Suprapubic skin (tissue), 4 donors: Measurements from ENCODE around the gene LARP1B. TPM values are rescaled to one million over a fixed set of nuclear protein-coding genes. Genes with fewer than 3 reads are reported as not detected.
"Not testable (repeated sequence)": the region's sequence is repeated elsewhere in the genome, so short reads cannot be mapped to it uniquely, and the experiment has no call there.

Source experiments
- DNase-seq, 2 donors: peaks; one replicate each; pipeline ENCODE4 v3.0.0-alpha.2; 2019; ENCODE audit warnings: low spot score in 2 of 2
- H3K27ac ChIP-seq: fragments of 200-600 bp; sonication (generic); one replicate; pipeline ENCODE4 v1.5.1; 2019
- H3K27me3 ChIP-seq: fragments of 200-600 bp; sonication (generic); one replicate; pipeline ENCODE4 v1.5.1; 2019
- H3K36me3 ChIP-seq: fragments of 200-600 bp; sonication (generic); one replicate; pipeline ENCODE4 v1.5.1; 2019
- H3K4me1 ChIP-seq: fragments of 200-600 bp; sonication (generic); one replicate; pipeline ENCODE4 v1.5.1; 2019
- H3K4me3 ChIP-seq: fragments of 200-600 bp; sonication (generic); one replicate; pipeline ENCODE4 v1.5.1; 2019; ENCODE audit warnings: mild to moderate bottlenecking
- H3K9me3 ChIP-seq: fragments of 200-600 bp; sonication (generic); one replicate; pipeline ENCODE4 v1.5.1; 2019
- CTCF ChIP-seq, 2 donors: fragments of 200-600 bp in 1 of 2; fragments of 450-650 bp in 1 of 2; sonication (generic) in 1 of 2; IDR thresholded peaks; one replicate each; pipeline ENCODE4 v1.5.1; 2016 to 2019; ENCODE audit warnings: antibody characterized with exemption in 2 of 2, mild to moderate bottlenecking in 1 of 2, moderate library complexity in 1 of 2
- EP300 ChIP-seq: sonication (generic); formaldehyde crosslinking; IDR thresholded peaks from one replicate; pipeline ENCODE4 v1.6.1; 2017; ENCODE audit warnings: antibody characterized with exemption
- POLR2A ChIP-seq, 2 donors: fragments of 450-650 bp; IDR thresholded peaks; one replicate each; pipeline ENCODE4 v1.6.1; 2017; ENCODE audit warnings: antibody characterized with exemption in 2 of 2, mild to moderate bottlenecking in 2 of 2, moderate library complexity in 2 of 2
- POLR2AphosphoS5 ChIP-seq, 3 donors: sonication (generic); formaldehyde crosslinking; IDR thresholded peaks; one replicate each; pipeline ENCODE4 v1.6.1; 2017; ENCODE audit warnings: antibody characterized with exemption in 3 of 3
- WGBS: methylation state at CpG from one replicate; pipeline ENCODE4 v1.1.5; 2018; 5-methylcytosine and 5-hydroxymethylcytosine counted together
- total RNA-seq, 4 donors: library from RNA; depleted of rRNA; stranded (reverse); fragments of >200 nt; gene quantifications; one replicate each; pipeline ENCODE4 v1.1.0, GENCODE V29; 2016

LARP1B gene
- total RNA-seq, 4 donors from 2014 or later = 16.8 to 22.0 (median 20.3) TPM

GRCh38 chr4:128055441-128056206, 5.5 kb upstream of the LARP1B start:
- not testable (repeated sequence) for H3K27me3 ChIP-seq, H3K4me3 ChIP-seq, H3K9me3 ChIP-seq, DNase-seq, H3K27ac ChIP-seq, H3K36me3 ChIP-seq, H3K4me1 ChIP-seq
- WGBS = 96% methylated on average over 10 of the region's 10 CpGs

- Histone ChIP-seq H3K36me3 (no peaks in the 10 kb centered on the region), H3K9me3 (no peaks in the 10 kb centered on the region), H3K4me3 (no peak overlapping the region), H3K27me3 (no peaks in the 10 kb centered on the region), H3K27ac (no peak overlapping the region), H3K4me1 (peaks cover 7% of the 10 kb centered on the region)
- no peak for DNase-seq
- TF ChIP-seq EP300 = no peak
- TF ChIP-seq POLR2AphosphoS5 (IDR thresholded peaks at IDR 0.05) = no peak
- TF ChIP-seq CTCF (IDR thresholded peaks at IDR 0.05) = no peak
- no peak for TF ChIP-seq POLR2A (IDR thresholded peaks at IDR 0.05)
These were observed 4.7 kb upstream of the LARP1B start for GRCh38 chr4:128056396-128056795.

- Histone ChIP-seq H3K36me3 (no peaks in the 10 kb centered on the region), H3K27me3 (no peaks in the 10 kb centered on the region), H3K27ac (peak overlapping the region; percentile 97), H3K9me3 (no peaks in the 10 kb centered on the region), H3K4me1 (peaks cover 13% of the 10 kb centered on the region), H3K4me3 (peak overlapping the region; percentile 87)
- no peak for DNase-seq
- WGBS = 13% methylated on average over 21 of the region's 21 CpGs
- TF ChIP-seq EP300 (no peak), POLR2A (IDR thresholded peaks at IDR 0.05) (no peak), POLR2AphosphoS5 (IDR thresholded peaks at IDR 0.05) (no peak), CTCF (IDR thresholded peaks at IDR 0.05) (no peak)
These were observed 902 bp upstream of the LARP1B start for GRCh38 chr4:128060121-128060698.

GRCh38 chr4:128061566-128062536, 739 bp downstream of the LARP1B start:
- Histone ChIP-seq H3K9me3 (no peaks in the 10 kb centered on the region), H3K4me1 (peaks cover 13% of the 10 kb centered on the region), H3K4me3 (peak overlapping the region; percentile 87), H3K27me3 (no peaks in the 10 kb centered on the region), H3K27ac (peak overlapping the region; percentile 97), H3K36me3 (no peaks in the 10 kb centered on the region)
- under 1% methylated on average over 24 of the region's 101 CpGs for WGBS
- TF ChIP-seq POLR2A (IDR thresholded peaks at IDR 0.05) = no peak
- TF ChIP-seq CTCF (IDR thresholded peaks at IDR 0.05) = no peak
- TF ChIP-seq EP300 = no peak
- no peak for TF ChIP-seq POLR2AphosphoS5 (IDR thresholded peaks at IDR 0.05)
- peak in 1 of 2 donors; percentile 75 for DNase-seq

- not testable (repeated sequence) for H3K27me3 ChIP-seq, H3K4me3 ChIP-seq, H3K4me1 ChIP-seq, H3K27ac ChIP-seq, DNase-seq, H3K9me3 ChIP-seq, H3K36me3 ChIP-seq
- WGBS = 98% methylated on average over 10 of the region's 10 CpGs
These were observed 5.3 kb downstream of the LARP1B start for GRCh38 chr4:128066453-128066820.

GRCh38 chr4:128068918-128069317, 7.8 kb downstream of the LARP1B start:
- no peak for TF ChIP-seq EP300
- no peak for TF ChIP-seq POLR2AphosphoS5 (IDR thresholded peaks at IDR 0.05)
- TF ChIP-seq CTCF (IDR thresholded peaks at IDR 0.05) = no peak
- no peak for TF ChIP-seq POLR2A (IDR thresholded peaks at IDR 0.05)
- DNase-seq = no peak
- H3K4me3 ChIP-seq = no peak overlapping the region
- no peaks in the 10 kb centered on the region for H3K36me3 ChIP-seq
- H3K27ac ChIP-seq = no peak overlapping the region
- H3K9me3 ChIP-seq = no peaks in the 10 kb centered on the region
- 92% methylated on average over 3 of the region's 3 CpGs for WGBS
- no peaks in the 10 kb centered on the region for H3K27me3 ChIP-seq
- no peaks in the 10 kb centered on the region for H3K4me1 ChIP-seq
